ENCODE data around the gene MLYCD.

The MLYCD gene

DNA sequence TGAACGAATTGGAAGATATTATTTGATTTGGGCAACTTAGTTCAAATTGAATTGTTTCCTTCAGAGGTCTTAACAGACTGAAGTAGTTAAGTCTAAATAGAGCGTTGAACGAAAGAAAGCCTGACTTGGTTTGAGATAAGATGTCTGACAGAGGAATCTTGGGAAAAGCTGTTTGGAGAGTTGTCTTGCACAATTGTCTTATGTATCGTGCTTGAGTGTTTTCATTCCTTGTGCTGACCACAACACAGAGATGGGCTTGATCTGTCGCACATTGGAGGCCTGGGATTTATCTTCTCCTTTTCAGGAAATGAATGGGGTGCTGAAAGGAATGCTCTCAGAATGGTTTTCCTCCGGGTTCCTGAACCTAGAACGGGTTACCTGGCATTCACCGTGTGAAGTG lies 7.8 kb downstream of the MLYCD start:
- H3K27ac ChIP-seq (ENCODE audit: low read length): no peak overlapping the region
- H3K9ac ChIP-seq (ENCODE audit: low read length): no peak overlapping the region
- TF ChIP-seq EZH2phosphoT487 (IDR thresholded peaks at IDR 0.05; ENCODE audit: low read length): no peak
- H3K9me3 ChIP-seq (replicated peaks; ENCODE audit: insufficient read depth, low read length): no peaks in the 10 kb centered on the region
- DNase-seq: no peak
- no peaks in the 10 kb centered on the region for H3K79me2 ChIP-seq (ENCODE audit: low read length)
- H3K27me3 ChIP-seq (replicated peaks; ENCODE audit: insufficient read depth, low read length): no peaks in the 10 kb centered on the region
- no peak overlapping the region for H3K4me2 ChIP-seq (ENCODE audit: low read depth, low read length)
- H4K20me1 ChIP-seq (ENCODE audit: insufficient read depth, low read length): no peaks in the 10 kb centered on the region
- no peak overlapping the region for H2AFZ ChIP-seq (ENCODE audit: low read length)
- H3F3A ChIP-seq (ENCODE audit: insufficient read depth, low read length): no peaks in the 10 kb centered on the region
- H3K9me2 ChIP-seq (replicated peaks; ENCODE audit: insufficient read depth, low read length): no peaks in the 10 kb centered on the region
- no peak overlapping the region for H3K4me3 ChIP-seq (ENCODE audit: low read length)
- no peaks in the 10 kb centered on the region for H3K36me3 ChIP-seq (replicated peaks; ENCODE audit: insufficient read depth, low read length)
- no peaks in the 10 kb centered on the region for H3K4me1 ChIP-seq (ENCODE audit: low read length)

DNA sequence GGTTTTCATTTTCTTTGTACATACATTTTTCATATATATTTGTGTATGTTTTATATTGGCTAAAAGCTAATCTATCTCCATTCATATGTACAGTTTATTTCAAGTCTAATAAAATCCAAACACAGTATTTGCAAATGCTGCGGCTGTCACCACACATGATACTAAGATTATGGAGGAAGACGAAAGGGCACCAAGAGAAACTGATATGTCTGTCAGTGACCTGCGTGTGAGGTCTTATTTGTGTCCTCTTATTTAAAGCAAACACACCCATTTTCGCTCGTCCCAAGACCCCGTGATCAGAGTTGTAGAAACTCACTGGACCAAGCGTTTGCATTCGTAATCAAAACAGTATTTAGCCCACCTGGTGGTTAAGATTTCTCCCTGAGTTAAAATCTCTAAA lies 8.2 kb downstream of the MLYCD start:
- TF ChIP-seq EZH2phosphoT487 (IDR thresholded peaks at IDR 0.05; ENCODE audit: low read length) (no peak), EZH2 (optimal IDR thresholded peaks at IDR 0.05; ENCODE audit: low read depth, low read length) (no peak)
- TF ChIP-seq, protein P1, sequence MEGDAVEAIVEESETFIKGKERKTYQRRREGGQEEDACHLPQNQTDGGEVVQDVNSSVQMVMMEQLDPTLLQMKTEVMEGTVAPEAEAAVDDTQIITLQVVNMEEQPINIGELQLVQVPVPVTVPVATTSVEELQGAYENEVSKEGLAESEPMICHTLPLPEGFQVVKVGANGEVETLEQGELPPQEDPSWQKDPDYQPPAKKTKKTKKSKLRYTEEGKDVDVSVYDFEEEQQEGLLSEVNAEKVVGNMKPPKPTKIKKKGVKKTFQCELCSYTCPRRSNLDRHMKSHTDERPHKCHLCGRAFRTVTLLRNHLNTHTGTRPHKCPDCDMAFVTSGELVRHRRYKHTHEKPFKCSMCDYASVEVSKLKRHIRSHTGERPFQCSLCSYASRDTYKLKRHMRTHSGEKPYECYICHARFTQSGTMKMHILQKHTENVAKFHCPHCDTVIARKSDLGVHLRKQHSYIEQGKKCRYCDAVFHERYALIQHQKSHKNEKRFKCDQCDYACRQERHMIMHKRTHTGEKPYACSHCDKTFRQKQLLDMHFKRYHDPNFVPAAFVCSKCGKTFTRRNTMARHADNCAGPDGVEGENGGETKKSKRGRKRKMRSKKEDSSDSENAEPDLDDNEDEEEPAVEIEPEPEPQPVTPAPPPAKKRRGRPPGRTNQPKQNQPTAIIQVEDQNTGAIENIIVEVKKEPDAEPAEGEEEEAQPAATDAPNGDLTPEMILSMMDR (IDR thresholded peaks at IDR 0.05; ENCODE audit: low read length): no peak
- Histone ChIP-seq H3K9ac (ENCODE audit: low read length) (no peak overlapping the region), H4K20me1 (ENCODE audit: insufficient read depth, low read length) (no peaks in the 10 kb centered on the region), H3K79me2 (ENCODE audit: low read length) (no peaks in the 10 kb centered on the region), H3K27me3 (replicated peaks; ENCODE audit: insufficient read depth, low read length) (no peaks in the 10 kb centered on the region), H3K4me1 (ENCODE audit: low read length) (no peaks in the 10 kb centered on the region), H3F3A (ENCODE audit: insufficient read depth, low read length) (no peaks in the 10 kb centered on the region), H3K9me3 (replicated peaks; ENCODE audit: insufficient read depth, low read length) (no peaks in the 10 kb centered on the region), H3K4me3 (ENCODE audit: low read length) (no peak overlapping the region), H3K36me3 (replicated peaks; ENCODE audit: insufficient read depth, low read length) (no peaks in the 10 kb centered on the region), H2AFZ (ENCODE audit: low read length) (no peak overlapping the region), H3K27ac (ENCODE audit: low read length) (no peak overlapping the region), H3K4me2 (ENCODE audit: low read depth, low read length) (no peak overlapping the region), H3K9me2 (replicated peaks; ENCODE audit: insufficient read depth, low read length) (no peaks in the 10 kb centered on the region)
- no peak for DNase-seq

DNA sequence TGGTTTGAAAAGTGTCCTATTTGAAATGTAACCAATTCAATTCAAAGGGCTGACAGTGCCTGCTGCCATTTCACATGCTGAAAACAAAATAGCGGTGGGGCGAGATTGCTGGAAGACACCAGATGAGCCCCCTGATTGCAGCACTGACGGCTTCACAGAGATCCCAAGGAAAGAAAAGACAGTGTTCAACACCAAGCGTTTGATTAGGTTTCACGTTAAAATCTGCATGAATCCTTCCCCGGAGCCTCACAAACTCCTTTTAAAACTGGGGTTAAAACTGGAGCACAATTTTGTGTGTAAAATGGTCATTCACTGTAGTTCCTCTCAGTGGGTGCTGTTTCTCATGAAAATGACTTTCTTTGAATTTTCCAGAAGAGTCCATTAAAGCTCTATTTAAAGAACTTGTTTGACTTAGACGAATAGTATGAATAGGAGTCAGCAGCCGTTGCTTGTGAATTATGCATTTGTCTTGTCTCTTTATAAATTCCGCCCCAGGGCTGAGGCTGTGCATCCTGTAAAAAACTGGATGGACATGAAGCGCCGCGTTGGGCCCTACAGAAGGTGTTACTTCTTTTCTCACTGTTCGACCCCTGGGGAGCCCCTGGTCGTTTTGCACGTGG lies 8.8 kb downstream of the MLYCD start:
- DNase-seq: no peak
- Histone ChIP-seq H3K79me2 (ENCODE audit: low read length) (no peaks in the 10 kb centered on the region), H3K27ac (ENCODE audit: low read length) (no peak overlapping the region), H3K4me1 (ENCODE audit: low read length) (no peaks in the 10 kb centered on the region), H3K9ac (ENCODE audit: low read length) (no peak overlapping the region), H4K20me1 (ENCODE audit: insufficient read depth, low read length) (no peaks in the 10 kb centered on the region), H3K9me2 (replicated peaks; ENCODE audit: insufficient read depth, low read length) (no peaks in the 10 kb centered on the region), H3K27me3 (replicated peaks; ENCODE audit: insufficient read depth, low read length) (no peaks in the 10 kb centered on the region), H2AFZ (ENCODE audit: low read length) (no peak overlapping the region), H3K9me3 (replicated peaks; ENCODE audit: insufficient read depth, low read length) (no peaks in the 10 kb centered on the region), H3K4me3 (ENCODE audit: low read length) (no peak overlapping the region), H3K4me2 (ENCODE audit: low read depth, low read length) (no peak overlapping the region), H3K36me3 (replicated peaks; ENCODE audit: insufficient read depth, low read length) (no peaks in the 10 kb centered on the region), H3F3A (ENCODE audit: insufficient read depth, low read length) (no peaks in the 10 kb centered on the region)
- TF ChIP-seq, protein P1 (IDR thresholded peaks at IDR 0.05; ENCODE audit: low read length): no peak
- no peak for TF ChIP-seq EZH2 (optimal IDR thresholded peaks at IDR 0.05; ENCODE audit: low read depth, low read length)
- TF ChIP-seq EZH2phosphoT487 (IDR thresholded peaks at IDR 0.05; ENCODE audit: low read length): no peak

DNA sequence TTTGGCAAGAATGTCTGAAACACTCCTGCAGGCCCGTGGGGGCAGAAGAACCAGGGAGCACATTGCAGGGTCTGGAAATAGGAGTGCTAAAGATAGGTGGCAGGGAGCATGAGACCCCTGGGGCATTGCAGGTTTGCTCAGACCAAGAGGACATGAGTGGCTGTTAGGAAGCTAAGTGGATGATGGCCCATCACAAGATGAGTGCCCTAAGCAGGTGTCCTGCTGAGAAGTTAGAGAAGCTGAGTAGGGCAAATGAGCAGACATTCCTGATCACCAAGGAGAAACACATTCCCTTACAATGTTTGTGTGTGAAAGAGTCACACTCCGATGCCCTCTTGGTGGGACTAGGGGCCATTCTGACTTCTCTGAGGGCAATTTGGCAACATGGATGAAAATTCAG lies 9.9 kb downstream of the MLYCD start:
- H3K27ac ChIP-seq (ENCODE audit: low read length): no peak overlapping the region

More for the DNA sequence above, 9.9 kb downstream of the MLYCD start:
- Histone ChIP-seq H3K9me2 (replicated peaks; ENCODE audit: insufficient read depth, low read length) (no peaks in the 10 kb centered on the region), H3K79me2 (ENCODE audit: low read length) (no peaks in the 10 kb centered on the region), H3K9me3 (replicated peaks; ENCODE audit: insufficient read depth, low read length) (no peaks in the 10 kb centered on the region), H2AFZ (ENCODE audit: low read length) (no peak overlapping the region), H3K4me2 (ENCODE audit: low read depth, low read length) (no peak overlapping the region), H3F3A (ENCODE audit: insufficient read depth, low read length) (no peaks in the 10 kb centered on the region), H3K4me1 (ENCODE audit: low read length) (no peaks in the 10 kb centered on the region), H3K9ac (ENCODE audit: low read length) (no peak overlapping the region), H3K36me3 (replicated peaks; ENCODE audit: insufficient read depth, low read length) (no peaks in the 10 kb centered on the region), H4K20me1 (ENCODE audit: insufficient read depth, low read length) (no peaks in the 10 kb centered on the region), H3K4me3 (ENCODE audit: low read length) (no peak overlapping the region), H3K27me3 (replicated peaks; ENCODE audit: insufficient read depth, low read length) (no peaks in the 10 kb centered on the region)
- no peak for TF ChIP-seq EZH2phosphoT487 (IDR thresholded peaks at IDR 0.05; ENCODE audit: low read length)
- no peak for TF ChIP-seq EZH2 (optimal IDR thresholded peaks at IDR 0.05; ENCODE audit: low read depth, low read length)
- TF ChIP-seq, protein P1 (IDR thresholded peaks at IDR 0.05; ENCODE audit: low read length): no peak
- no peak for DNase-seq

Data from MM.1S (cell line).